Fibroblast of the aortic adventitia (primary cell): ENCODE data around the gene USP48. TPM values are rescaled to one million over a fixed set of nuclear protein-coding genes. Genes with fewer than 3 reads are reported as not detected.
"Not testable (repeated sequence)": the region's sequence is repeated elsewhere in the genome, so short reads cannot be mapped to it uniquely, and the experiment has no call there.

Experiments
- DNase-seq: peaks from one replicate; pipeline ENCODE4 v3.0.0-alpha.2; 2010; ENCODE audit warnings: low read depth
- H3K4me3 ChIP-seq: 2 replicates; pipeline ENCODE4 v1.5.1; 2011; ENCODE audit warnings: low read depth, mild to moderate bottlenecking, control low read depth, low read length, moderate library complexity
- total RNA-seq: library from RNA; depleted of rRNA; stranded (reverse); fragments of >200 nt; gene quantifications from 2 replicates; pipeline ENCODE4 v1.2.3, GENCODE V29; 2012; ENCODE audit warnings: low replicate concordance
- TF ChIP-seq, protein P1 (sequence below): IDR thresholded peaks from 2 replicates; pipeline ENCODE4 v1.5.1; 2011; ENCODE audit warnings: mild to moderate bottlenecking, low read length, control low read depth, inconsistent platforms; ENCODE audit not compliant: insufficient read depth

USP48 gene
- total RNA-seq, 1 donor = 57.9 TPM

DNA sequence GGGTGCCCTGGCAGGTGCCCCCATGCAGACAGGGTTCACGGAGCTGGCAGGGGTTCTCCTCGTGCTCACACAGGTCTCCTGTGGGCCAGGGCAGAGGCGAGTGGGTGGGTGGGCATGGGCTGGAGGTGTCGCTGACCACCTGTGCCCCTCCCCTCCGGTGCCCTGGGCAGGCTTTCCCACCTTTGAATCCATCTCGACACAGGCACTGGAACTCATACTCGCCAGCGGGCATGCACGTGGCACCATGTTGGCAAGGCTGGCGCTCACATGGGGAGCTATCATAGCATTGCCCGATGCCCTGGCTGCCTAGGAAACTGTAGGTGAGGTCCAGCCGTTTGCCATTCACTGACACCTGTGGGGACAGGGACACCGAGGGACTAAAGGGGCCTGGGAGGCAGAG lies 45.1 kb upstream of the USP48 start:
- no peak overlapping the region for H3K4me3 ChIP-seq
- TF ChIP-seq, protein P1, sequence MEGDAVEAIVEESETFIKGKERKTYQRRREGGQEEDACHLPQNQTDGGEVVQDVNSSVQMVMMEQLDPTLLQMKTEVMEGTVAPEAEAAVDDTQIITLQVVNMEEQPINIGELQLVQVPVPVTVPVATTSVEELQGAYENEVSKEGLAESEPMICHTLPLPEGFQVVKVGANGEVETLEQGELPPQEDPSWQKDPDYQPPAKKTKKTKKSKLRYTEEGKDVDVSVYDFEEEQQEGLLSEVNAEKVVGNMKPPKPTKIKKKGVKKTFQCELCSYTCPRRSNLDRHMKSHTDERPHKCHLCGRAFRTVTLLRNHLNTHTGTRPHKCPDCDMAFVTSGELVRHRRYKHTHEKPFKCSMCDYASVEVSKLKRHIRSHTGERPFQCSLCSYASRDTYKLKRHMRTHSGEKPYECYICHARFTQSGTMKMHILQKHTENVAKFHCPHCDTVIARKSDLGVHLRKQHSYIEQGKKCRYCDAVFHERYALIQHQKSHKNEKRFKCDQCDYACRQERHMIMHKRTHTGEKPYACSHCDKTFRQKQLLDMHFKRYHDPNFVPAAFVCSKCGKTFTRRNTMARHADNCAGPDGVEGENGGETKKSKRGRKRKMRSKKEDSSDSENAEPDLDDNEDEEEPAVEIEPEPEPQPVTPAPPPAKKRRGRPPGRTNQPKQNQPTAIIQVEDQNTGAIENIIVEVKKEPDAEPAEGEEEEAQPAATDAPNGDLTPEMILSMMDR = no peak
- DNase-seq = no peak

DNA sequence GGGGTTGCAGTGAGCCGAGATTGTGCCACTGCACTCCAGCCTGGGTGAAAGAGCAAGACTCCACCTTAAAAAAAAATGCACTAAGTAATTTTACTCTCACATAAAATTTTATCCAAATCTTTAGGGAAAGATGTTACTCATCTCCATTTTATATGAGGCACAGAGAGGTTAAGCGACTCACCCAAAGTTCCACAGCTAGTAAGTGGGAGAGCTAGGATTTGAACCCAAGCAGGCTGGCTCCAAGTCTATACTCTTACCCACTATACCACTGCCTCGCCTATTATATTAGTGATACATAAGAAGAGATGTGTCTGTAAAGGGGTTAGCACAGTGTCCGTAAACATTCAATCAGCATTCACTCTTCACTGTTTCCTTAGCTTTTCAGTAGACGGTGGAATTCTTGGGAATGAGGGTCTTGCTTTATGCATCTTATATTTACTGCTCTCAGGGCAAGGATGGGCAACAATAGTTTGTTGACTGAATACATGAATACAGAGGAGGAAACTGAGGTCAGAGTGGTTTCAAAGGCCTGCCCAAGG lies 44.3 kb upstream of the USP48 start:
- TF ChIP-seq, protein P1 = no peak

DNA sequence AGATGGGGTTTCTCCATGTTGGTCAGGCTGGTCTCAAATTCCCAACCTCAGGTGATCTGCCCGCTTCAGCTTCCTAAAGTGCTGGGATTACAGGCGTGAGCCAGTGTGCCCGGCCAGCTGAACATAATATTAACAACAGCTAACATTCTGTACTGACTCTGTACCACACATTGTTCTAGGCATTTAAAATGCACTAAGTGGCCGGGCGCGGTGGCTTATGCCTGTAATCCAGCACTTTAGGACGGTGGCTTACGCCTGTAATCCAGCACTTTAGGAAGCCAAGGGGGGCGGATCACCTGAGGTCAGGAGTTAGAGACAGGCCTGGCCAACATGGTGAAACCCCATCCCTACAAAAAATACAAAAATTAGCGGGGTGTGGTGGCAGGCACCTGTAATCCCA lies 43.7 kb upstream of the USP48 start:
- DNase-seq = not testable (repeated sequence)

More for the DNA sequence above, 44.3 kb upstream of the USP48 start:
- H3K4me3 ChIP-seq = no peak overlapping the region
- DNase-seq = no peak

DNA sequence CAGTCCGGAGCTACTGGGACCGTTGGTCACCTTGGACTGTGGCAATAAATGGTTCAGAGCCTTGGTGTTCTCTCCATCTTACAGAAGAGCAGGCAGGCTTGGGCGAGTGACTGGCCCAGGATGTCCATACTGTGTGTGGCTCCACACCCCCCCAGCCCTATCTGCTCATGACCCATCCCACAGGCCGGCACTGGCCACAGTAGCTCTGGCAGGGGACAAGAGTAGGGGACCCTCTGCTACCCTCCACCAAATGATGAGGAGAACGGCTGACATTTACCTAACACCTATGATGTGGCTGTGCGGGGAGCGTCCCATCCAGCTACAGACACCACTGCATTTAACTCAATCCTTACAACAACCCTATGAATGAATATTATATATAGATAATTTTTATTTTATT lies 42.4 kb upstream of the USP48 start:
- TF ChIP-seq, protein P1 = no peak
- DNase-seq = no peak
- no peak overlapping the region for H3K4me3 ChIP-seq

More for the DNA sequence above, 43.7 kb upstream of the USP48 start:
- H3K4me3 ChIP-seq = not testable (repeated sequence)

DNA sequence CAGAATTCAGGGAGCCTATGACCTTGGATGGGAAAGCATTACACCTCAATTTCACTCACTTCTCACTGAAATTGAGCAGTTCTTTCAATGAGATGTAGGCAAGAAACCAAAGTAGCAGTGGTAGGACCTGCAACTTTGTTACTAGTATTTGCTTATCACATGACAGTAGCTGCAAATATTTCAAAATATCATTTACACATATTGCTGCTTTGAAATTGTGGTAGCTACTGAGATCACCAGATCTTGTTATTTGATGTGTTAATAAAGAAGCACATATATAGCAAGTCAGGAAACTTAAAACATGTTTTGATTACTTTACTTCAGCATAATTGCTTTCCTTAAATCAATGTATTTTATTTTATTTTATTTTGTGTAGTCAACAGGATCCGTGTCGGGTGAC lies 42.0 kb upstream of the USP48 start:
- H3K4me3 ChIP-seq = no peak overlapping the region
- TF ChIP-seq, protein P1 = no peak
- no peak for DNase-seq

DNA sequence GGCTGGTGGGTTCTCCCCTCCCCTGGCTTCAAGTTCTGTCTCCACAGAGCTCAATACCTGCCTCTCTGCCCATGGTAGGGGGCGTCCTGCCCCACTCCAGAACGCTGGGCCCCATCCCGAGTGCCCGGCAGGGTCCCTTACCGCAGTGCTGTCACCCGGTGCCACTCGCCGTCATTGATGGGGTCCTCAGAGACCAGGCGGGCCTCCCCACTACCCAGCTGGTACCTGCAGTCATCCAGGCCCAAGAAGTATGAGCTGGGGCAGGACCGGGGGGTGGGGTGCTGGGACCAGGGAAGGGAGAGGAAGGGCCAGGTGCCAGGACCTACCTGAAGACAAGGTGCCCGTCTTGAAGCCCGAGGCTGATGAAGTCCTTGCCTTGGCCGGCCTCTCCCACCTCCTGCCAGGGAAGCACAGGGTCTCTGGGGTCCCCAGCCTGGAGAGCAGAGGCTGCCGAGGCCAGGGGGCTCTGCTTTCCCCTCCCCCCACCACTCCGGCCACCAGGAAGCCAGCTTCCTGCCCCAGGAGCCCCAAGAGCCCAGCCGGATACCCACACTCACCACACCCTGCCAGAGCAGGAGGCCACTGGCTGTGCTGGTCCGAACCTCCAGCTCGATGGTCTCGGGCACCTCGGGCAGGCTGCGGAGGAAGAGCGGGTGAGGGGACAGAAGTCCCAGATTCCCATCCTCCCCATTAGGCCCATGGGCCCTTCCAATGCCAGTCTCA lies 41.2 kb upstream of the USP48 start:
- no peak for DNase-seq
- TF ChIP-seq, protein P1 = no peak
- H3K4me3 ChIP-seq = no peak overlapping the region

DNA sequence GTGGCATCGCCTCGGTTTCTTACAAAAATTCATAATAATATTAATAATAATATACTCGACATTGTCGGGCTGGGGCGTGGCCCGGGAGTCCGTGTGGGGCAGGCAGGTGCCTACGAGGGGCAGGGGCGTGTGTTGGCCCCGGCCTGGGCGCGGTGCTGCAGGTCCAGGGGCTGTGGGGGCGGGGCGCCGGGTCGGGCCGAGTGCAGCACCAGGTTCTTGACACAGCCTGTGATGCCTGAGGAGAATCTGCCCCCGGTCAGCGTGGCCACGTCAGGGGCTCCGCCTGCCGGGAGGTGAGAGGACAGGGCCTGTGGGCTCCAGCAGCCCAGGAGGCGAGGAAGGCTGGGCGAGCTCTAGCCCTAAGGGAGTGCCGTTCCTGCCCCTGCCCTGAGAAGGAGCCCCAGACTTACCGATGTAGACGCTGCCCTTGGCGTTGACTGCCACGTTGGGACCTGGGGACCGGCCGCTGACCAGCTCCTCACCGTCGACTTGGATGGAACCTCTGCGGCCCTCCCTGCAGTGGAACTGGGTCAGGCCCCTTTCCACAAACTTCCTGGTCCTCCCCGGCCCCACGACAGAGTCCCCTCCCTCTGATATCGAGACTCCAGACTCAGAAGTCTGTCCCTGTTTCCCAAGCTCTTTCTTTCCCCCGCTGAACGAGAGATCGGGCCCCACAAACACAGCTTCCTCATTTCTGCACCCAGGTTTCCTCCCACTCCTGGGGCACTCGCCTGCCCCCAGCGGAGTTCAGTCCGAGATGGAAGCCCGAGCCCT lies 40.4 kb upstream of the USP48 start:
- DNase-seq = no peak
- TF ChIP-seq, protein P1 = no peak
- H3K4me3 ChIP-seq = no peak overlapping the region
